HEK293T (cell line): ENCODE measurements around the gene SLC22A2.
"Not testable (repeated sequence)": the region's sequence is repeated elsewhere in the genome, so short reads cannot be mapped to it uniquely, and the experiment has no call there.

ENCODE experiments used
- CTCF ChIA-PET: fragments of 350-600 bp; formaldehyde crosslinking; extraction: SDS; loops from one replicate; lab custom pipeline; 2021; ENCODE audit warnings: antibody characterized with exemption, inconsistent platforms; lab: Yijun Ruan, JAX
- POLR2A ChIA-PET: fragments of 350-600 bp; formaldehyde crosslinking; extraction: SDS; loops from one replicate; lab custom pipeline; 2020; ENCODE audit warnings: antibody characterized with exemption, inconsistent platforms; lab: Yijun Ruan, JAX
- DNase-seq: peaks from one replicate; pipeline ENCODE4 v3.0.0; 2012; ENCODE audit warnings: mixed read lengths; ENCODE audit errors: extremely low spot score
- ARNT ChIP-seq: fragments of 450-650 bp; IDR thresholded peaks from 2 replicates; pipeline ENCODE4 v1.6.1; 2017; ENCODE audit warnings: mild to moderate bottlenecking
- BHLHE40 ChIP-seq: fragments of 450-650 bp; IDR thresholded peaks from 2 replicates; pipeline ENCODE4 v1.6.1; 2016; ENCODE audit warnings: mild to moderate bottlenecking, moderate library complexity, borderline replicate concordance
- CTBP1 ChIP-seq: fragments of 450-650 bp; IDR thresholded peaks from 2 replicates; pipeline ENCODE4 v1.6.1; 2016; ENCODE audit warnings: borderline replicate concordance
- ELF4 ChIP-seq: fragments of 450-650 bp; IDR thresholded peaks from 2 replicates; pipeline ENCODE4 v1.6.1; 2017; ENCODE audit warnings: antibody characterized with exemption
- FOXA1 ChIP-seq: fragments of 450-650 bp; IDR thresholded peaks from 2 replicates; pipeline ENCODE4 v1.6.1; 2016; ENCODE audit warnings: mild to moderate bottlenecking
- FOXK2 ChIP-seq: fragments of 450-650 bp; IDR thresholded peaks from 2 replicates; pipeline ENCODE4 v1.6.1; 2016; ENCODE audit warnings: mild to moderate bottlenecking
- FOXM1 ChIP-seq: fragments of 450-650 bp; IDR thresholded peaks from 2 replicates; pipeline ENCODE4 v1.6.1; 2017; ENCODE audit warnings: mild to moderate bottlenecking, borderline replicate concordance
- HDGF ChIP-seq: fragments of 450-650 bp; IDR thresholded peaks from 2 replicates; pipeline ENCODE4 v1.6.1; 2017; ENCODE audit warnings: antibody characterized with exemption, borderline replicate concordance
- L3MBTL2 ChIP-seq: fragments of 450-650 bp; conservative IDR thresholded peaks from 2 replicates; pipeline ENCODE4 v1.6.1; 2016; ENCODE audit warnings: mild to moderate bottlenecking
- LEF1 ChIP-seq: fragments of 450-650 bp; IDR thresholded peaks from 2 replicates; pipeline ENCODE4 v1.6.1; 2017; ENCODE audit warnings: mild to moderate bottlenecking, borderline replicate concordance
- NFRKB ChIP-seq: fragments of 450-650 bp; IDR thresholded peaks from 2 replicates; pipeline ENCODE4 v1.6.1; 2016; ENCODE audit warnings: mild to moderate bottlenecking, moderate library complexity
- PKNOX1 ChIP-seq: fragments of 450-650 bp; IDR thresholded peaks from 2 replicates; pipeline ENCODE4 v1.6.1; 2016
- SP1 ChIP-seq: fragments of 450-650 bp; IDR thresholded peaks from 2 replicates; pipeline ENCODE4 v1.6.1; 2017
- SUZ12 ChIP-seq: fragments of 450-650 bp; IDR thresholded peaks from 2 replicates; pipeline ENCODE4 v1.6.1; 2016; ENCODE audit warnings: mild to moderate bottlenecking
- TARDBP ChIP-seq: fragments of 450-650 bp; IDR thresholded peaks from 2 replicates; pipeline ENCODE4 v1.6.1; 2016
- ZNF384 ChIP-seq: fragments of 450-650 bp; IDR thresholded peaks from 2 replicates; pipeline ENCODE4 v1.6.1; 2016

The SLC22A2 gene

DNA sequence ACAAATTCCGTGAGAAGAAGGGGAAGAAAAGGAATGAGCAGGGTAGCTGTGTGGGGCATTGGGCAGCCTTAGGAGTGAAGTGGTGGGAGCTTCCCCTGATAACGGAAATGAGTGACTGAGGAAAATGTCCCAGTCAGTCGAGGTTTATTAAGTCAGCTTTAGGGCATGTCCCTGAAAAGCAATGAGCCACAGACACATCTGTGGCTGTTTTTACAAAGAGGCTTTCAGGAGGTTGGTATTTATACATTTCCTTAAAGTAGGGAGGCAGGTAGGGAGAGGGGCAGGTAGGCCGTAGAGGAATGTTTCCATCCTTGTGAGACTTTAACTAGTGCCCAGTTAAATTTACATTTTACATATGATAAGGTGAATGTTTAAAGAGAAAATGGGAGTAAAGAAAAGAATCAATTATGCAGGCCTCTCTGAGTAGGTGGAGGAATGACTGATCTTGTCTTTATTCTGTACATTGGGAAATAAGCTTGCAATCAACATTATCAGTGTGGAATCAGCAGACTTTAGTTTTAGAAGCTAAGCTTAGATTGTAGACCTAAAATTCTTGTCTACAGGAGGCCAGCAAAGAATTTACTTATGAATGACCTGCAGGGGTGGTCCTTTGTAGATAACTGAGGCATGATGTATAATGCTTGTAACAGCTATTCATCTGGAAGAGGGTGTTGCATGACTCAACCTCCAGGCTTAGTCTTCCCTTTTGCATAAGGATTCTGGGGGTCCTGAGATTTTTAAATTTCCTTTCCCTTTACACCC is 18.5 kb downstream of the SLC22A2 start:
- CTCF ChIA-PET = no interaction called here
- TF ChIP-seq ELF4 = no peak
- TF ChIP-seq LEF1 = no peak
- no peak for TF ChIP-seq FOXA1
- no peak for TF ChIP-seq SUZ12
- TF ChIP-seq HDGF = no peak
- DNase-seq = no peak
- POLR2A ChIA-PET = no interaction called here

DNA sequence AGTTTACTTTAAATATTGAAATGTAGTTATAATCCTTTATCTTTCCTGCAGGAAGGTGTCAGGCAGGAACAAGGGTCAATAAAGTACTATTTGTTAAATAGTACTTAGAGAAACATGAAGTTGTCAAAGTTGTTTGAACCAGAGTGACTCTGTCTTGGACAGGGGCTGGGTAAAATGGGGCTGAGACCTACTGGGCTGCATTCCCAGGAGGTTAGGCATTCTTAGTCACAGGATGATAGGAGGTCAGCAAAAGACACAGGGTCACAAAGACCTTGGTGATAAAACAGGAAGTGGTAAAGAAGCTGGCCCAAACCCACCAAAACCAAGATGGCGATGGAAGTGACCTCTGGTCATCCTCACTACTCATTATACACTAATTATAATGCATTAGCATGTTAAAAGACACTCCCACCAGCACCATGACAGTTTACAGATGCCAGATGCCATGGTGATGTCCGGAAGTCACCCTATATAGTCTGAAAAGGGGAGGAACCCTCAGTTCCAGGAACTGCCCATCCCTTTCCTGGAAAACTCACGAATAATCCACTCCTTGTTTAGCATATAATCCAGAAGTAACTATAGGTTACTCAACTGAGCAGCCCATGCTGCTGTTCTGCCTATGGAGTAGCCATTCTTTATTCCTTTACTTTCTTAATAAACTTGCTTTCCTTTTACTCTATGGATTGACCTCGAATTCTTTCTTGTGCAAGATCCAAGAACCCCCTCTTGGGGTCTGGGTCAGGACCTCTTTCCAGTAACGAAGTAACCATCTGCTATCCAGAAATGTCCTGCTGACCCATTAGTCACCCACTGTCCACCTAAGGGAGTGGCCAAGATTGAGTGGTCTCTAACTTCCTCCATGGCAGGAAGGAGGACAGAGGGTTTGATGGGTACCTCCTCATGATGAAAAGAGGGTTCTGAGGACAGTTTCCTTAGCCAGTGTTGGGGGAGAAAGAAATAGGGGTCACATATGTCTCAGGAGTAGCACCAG is 19.6 kb downstream of the SLC22A2 start:
- ChIA-PET CTCF (no interaction called here), POLR2A (no interaction called here)
- no peak for DNase-seq
- TF ChIP-seq CTBP1 = no peak
- no peak for TF ChIP-seq NFRKB
- TF ChIP-seq SP1 = no peak
- TF ChIP-seq ZNF384 = no peak
- no peak for TF ChIP-seq HDGF
- no peak for TF ChIP-seq ARNT
- no peak for TF ChIP-seq L3MBTL2

- TF ChIP-seq FOXK2 (no peak), TARDBP (no peak), NFRKB (no peak), ZNF384 (no peak), LEF1 (no peak), ARNT (no peak), BHLHE40 (no peak), CTBP1 (no peak), SP1 (no peak), ELF4 (no peak), PKNOX1 (no peak), FOXM1 (no peak), SUZ12 (no peak), HDGF (no peak), FOXA1 (no peak), L3MBTL2 (no peak)
- DNase-seq = no peak
- ChIA-PET POLR2A (no interaction called here), CTCF (no interaction called here)
Measured at GRCh38 chr6:160238278-160238711, 20.3 kb downstream of the SLC22A2 start.

DNA sequence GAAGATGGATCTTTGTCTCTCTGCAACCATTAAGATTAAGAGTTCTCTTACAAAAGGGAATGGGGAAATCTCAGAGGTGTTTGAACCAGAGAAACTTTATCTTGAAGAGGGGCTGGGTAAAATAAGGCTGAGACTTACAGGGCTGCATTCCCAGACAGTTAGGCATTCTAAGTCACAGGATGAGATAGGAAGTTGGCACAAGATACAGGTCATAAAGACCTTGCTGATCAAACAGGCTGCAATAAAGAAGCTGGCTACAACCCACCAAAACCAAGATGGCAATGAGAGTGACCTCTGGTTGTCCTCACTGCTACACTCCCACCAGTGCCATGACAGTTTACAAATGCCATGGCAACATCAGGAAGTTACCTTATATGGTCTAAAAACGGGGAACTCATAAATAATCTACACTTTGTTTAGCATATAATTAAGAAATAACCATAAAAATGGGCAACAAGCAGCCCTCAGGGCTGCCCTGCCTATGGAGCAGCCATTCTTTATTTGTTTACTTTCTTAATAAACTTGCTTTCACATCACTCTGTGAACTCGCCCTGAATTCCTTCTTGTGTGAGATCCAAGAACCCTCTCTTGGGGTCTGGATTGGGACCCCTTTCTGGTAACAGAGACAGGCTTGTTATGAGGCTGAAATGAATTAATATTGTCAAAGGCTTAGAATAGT is 20.9 kb downstream of the SLC22A2 start:
- DNase-seq, CTCF ChIA-PET, POLR2A ChIA-PET: not testable (repeated sequence)

- DNase-seq, POLR2A ChIA-PET, CTCF ChIA-PET: not testable (repeated sequence)
Measured at GRCh38 chr6:160236235-160236872, 22.3 kb downstream of the SLC22A2 start.

- DNase-seq, CTCF ChIA-PET, POLR2A ChIA-PET: not testable (repeated sequence)
Measured at GRCh38 chr6:160233950-160234640, 24.5 kb downstream of the SLC22A2 start.

DNA sequence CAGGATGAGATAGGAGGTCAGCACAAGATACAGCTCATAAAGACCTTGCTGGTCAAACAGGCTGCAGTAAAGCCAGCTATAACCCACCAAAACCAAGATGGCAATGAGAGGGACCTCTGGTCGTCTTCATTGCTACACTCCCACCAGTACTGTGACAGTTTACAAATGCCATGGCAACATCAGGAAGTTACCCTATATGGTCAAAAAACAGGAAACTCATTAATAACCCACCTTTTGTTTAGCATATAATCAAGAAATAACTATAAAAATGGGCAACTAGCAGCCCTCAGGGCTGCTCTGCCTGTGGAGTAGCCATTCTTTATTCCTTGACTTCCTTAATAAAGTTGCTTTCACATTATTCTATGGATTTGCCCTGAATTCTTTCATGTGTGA is 30.9 kb downstream of the SLC22A2 start:
- DNase-seq = no peak
- ChIA-PET CTCF (no interaction called here), POLR2A (no interaction called here)
- no peak for TF ChIP-seq BHLHE40
- TF ChIP-seq TARDBP = no peak
